H1 (cell line): Measurements from ENCODE around the gene PRRX2. TPM values are rescaled to one million over a fixed set of nuclear protein-coding genes. Genes with fewer than 3 reads are reported as not detected.

ENCODE experiments used
- CTCF ChIA-PET: fragments of 300-600 bp; sonication (Branson Sonifier 250); formaldehyde crosslinking; loops from one replicate; lab custom pipeline; 2021; ENCODE audit not compliant: partially characterized antibody; lab: Charles Lee
- POLR2A ChIA-PET: fragments of 300-600 bp; sonication (Branson Sonifier 250); formaldehyde crosslinking; loops from one replicate; lab custom pipeline; 2021; ENCODE audit warnings: inconsistent platforms; ENCODE audit not compliant: partially characterized antibody; lab: Charles Lee
- DNase-seq, 2 experiments: peaks; one replicate each; pipeline versions ENCODE4 v3.0.0 to v3.0.0-alpha.2; 2010 to 2022; ENCODE audit warnings: low spot score in 2 of 2, low read depth in 1 of 2, mixed read lengths in 1 of 2
- FAIRE-seq: peaks from 2 replicates; lab custom pipeline; 2011; peaks lifted over from hg19 to GRCh38; lab: Jason Lieb, UNC
- H2AFZ ChIP-seq: 2 replicates; pipeline ENCODE4 v1.8.1; 2012; ENCODE audit warnings: low read length, inconsistent platforms
- H2AK5ac ChIP-seq: 2 replicates; pipeline ENCODE4 v1.6.1; 2013; ENCODE audit warnings: low read depth, low read length
- H2BK120ac ChIP-seq: replicated peaks from 2 replicates; pipeline ENCODE3; 2013; ENCODE audit warnings: low read depth, low read length, inconsistent platforms
- H2BK12ac ChIP-seq: 2 replicates; pipeline ENCODE4 v1.6.1; 2013; ENCODE audit warnings: low read depth, low read length
- H2BK15ac ChIP-seq: 2 replicates; pipeline ENCODE4 v1.6.1; 2013; ENCODE audit warnings: low read length
- H2BK20ac ChIP-seq: 2 replicates; pipeline ENCODE4 v1.6.1; 2013; ENCODE audit warnings: low read length
- H2BK5ac ChIP-seq: 2 replicates; pipeline ENCODE4 v1.6.1; 2013; ENCODE audit warnings: low read depth, low read length
- H3K14ac ChIP-seq: 2 replicates; pipeline ENCODE4 v1.6.1; 2013; ENCODE audit warnings: inconsistent platforms; ENCODE audit not compliant: insufficient read length
- H3K18ac ChIP-seq: 2 replicates; pipeline ENCODE4 v1.6.1; 2013; ENCODE audit warnings: low read length; ENCODE audit errors: extremely low read depth
- H3K23ac ChIP-seq: 2 replicates; pipeline ENCODE4 v1.6.1; 2013; ENCODE audit warnings: inconsistent platforms; ENCODE audit not compliant: insufficient read length
- H3K23me2 ChIP-seq: 2 replicates; pipeline ENCODE4 v1.6.1; 2013; ENCODE audit warnings: low read depth, low read length
- H3K27ac ChIP-seq: 2 replicates; pipeline ENCODE4 v1.6.1; 2011; ENCODE audit warnings: low read depth, low read length, inconsistent platforms
- H3K27me3 ChIP-seq, 4 experiments: replicated peaks in 1 of 4; 1 replicate in 1 of 4; 2 replicates in 3 of 4; pipeline versions ENCODE4 v1.6.1 to v1.8.1; 2011 to 2013; ENCODE audit warnings: low read length in 3 of 4, mild to moderate bottlenecking in 3 of 4, inconsistent platforms in 2 of 4, mixed read lengths in 2 of 4, moderate library complexity in 1 of 4; ENCODE audit not compliant: control insufficient read depth in 3 of 4, insufficient read depth in 3 of 4; ENCODE audit errors: extremely low read depth in 1 of 4
- H3K36me3 ChIP-seq, 4 experiments: 2 replicates each; pipeline versions ENCODE4 v1.6.1 to v1.8.1; 2011 to 2013; ENCODE audit warnings: mild to moderate bottlenecking in 4 of 4, low read length in 3 of 4, moderate library complexity in 2 of 4, control low read depth in 1 of 4, inconsistent platforms in 1 of 4; ENCODE audit not compliant: insufficient read depth in 4 of 4, control insufficient read depth in 2 of 4
- H3K4ac ChIP-seq: replicated peaks from 2 replicates; pipeline ENCODE3; 2013; ENCODE audit warnings: low read length, low read depth, mixed read lengths, inconsistent platforms; ENCODE audit not compliant: insufficient read length
- H3K4me1 ChIP-seq, 4 experiments: replicated peaks in 1 of 4; 1 replicate in 1 of 4; 2 replicates in 3 of 4; pipeline versions ENCODE4 v1.6.1 to v1.8.1; 2011 to 2013; ENCODE audit warnings: low read length in 3 of 4, inconsistent platforms in 2 of 4, mixed read lengths in 1 of 4; ENCODE audit not compliant: insufficient read depth in 4 of 4, control insufficient read depth in 3 of 4
- H3K4me2 ChIP-seq, 2 experiments: 2 replicates each; pipeline versions ENCODE4 v1.6.1 to v1.8.1; 2011 to 2013; ENCODE audit warnings: low read depth in 2 of 2, low read length in 2 of 2, control low read depth in 1 of 2, inconsistent platforms in 1 of 2, mild to moderate bottlenecking in 1 of 2; ENCODE audit not compliant: insufficient read depth in 1 of 2
- H3K4me3 ChIP-seq, 4 experiments: fragments of 200-600, 300-600 bp in 1 of 4; sonication (generic), shearing (Covaris generic), sonication (Bioruptor Twin) in 1 of 4; 2 replicates each; pipeline versions ENCODE4 v1.5.1 to v1.8.1; 2011 to 2016; ENCODE audit warnings: low read length in 4 of 4, low read depth in 3 of 4, control low read depth in 2 of 4, inconsistent platforms in 2 of 4, mild to moderate bottlenecking in 2 of 4, mixed read lengths in 1 of 4, moderate library complexity in 1 of 4; ENCODE audit not compliant: insufficient read depth in 2 of 4; ENCODE audit errors: extremely low read depth in 1 of 4
- H3K56ac ChIP-seq: replicated peaks from 2 replicates; pipeline ENCODE3; 2013; ENCODE audit warnings: low read depth, mild to moderate bottlenecking, mixed read lengths, low read length, inconsistent platforms; ENCODE audit not compliant: insufficient read length
- H3K79me1 ChIP-seq: 2 replicates; pipeline ENCODE4 v1.6.1; 2013; ENCODE audit warnings: low read depth, low read length, control low read depth
- H3K79me2 ChIP-seq, 2 experiments: 2 replicates each; pipeline versions ENCODE4 v1.6.1 to v1.8.1; 2012 to 2013; ENCODE audit warnings: low read length in 2 of 2, mild to moderate bottlenecking in 2 of 2, inconsistent platforms in 1 of 2; ENCODE audit not compliant: insufficient read depth in 2 of 2, control insufficient read depth in 1 of 2
- H3K9ac ChIP-seq, 4 experiments: replicated peaks in 1 of 4; 1 replicate in 1 of 4; 2 replicates in 3 of 4; pipeline versions ENCODE4 v1.6.1 to v1.8.1; 2011 to 2013; ENCODE audit warnings: low read depth in 3 of 4, low read length in 3 of 4, control low read depth in 2 of 4, mild to moderate bottlenecking in 2 of 4, moderate library complexity in 2 of 4, inconsistent platforms in 1 of 4; ENCODE audit errors: extremely low read depth in 1 of 4
- H3K9me3 ChIP-seq, 2 experiments: 2 replicates each; pipeline versions ENCODE4 v1.6.1 to v1.8.1; 2012 to 2013; ENCODE audit warnings: mild to moderate bottlenecking in 2 of 2, moderate library complexity in 2 of 2, control low read depth in 1 of 2, inconsistent platforms in 1 of 2, low read depth in 1 of 2, low read length in 1 of 2, mixed read lengths in 1 of 2; ENCODE audit not compliant: insufficient read depth in 2 of 2
- H4K20me1 ChIP-seq, 2 experiments: replicated peaks in 1 of 2; 2 replicates each; pipeline versions ENCODE3 to v1.8.1; 2011 to 2013; ENCODE audit warnings: inconsistent platforms in 2 of 2, low read length in 2 of 2, mild to moderate bottlenecking in 1 of 2; ENCODE audit not compliant: insufficient read depth in 2 of 2, control insufficient read depth in 1 of 2
- H4K5ac ChIP-seq: 2 replicates; pipeline ENCODE4 v1.6.1; 2013; ENCODE audit warnings: low read length, low read depth, mixed read lengths, inconsistent platforms; ENCODE audit not compliant: insufficient read length
- H4K8ac ChIP-seq: 2 replicates; pipeline ENCODE4 v1.8.0; 2013; ENCODE audit warnings: mild to moderate bottlenecking, moderate library complexity, low read length, inconsistent platforms; ENCODE audit not compliant: insufficient read depth; ENCODE audit errors: extremely low read depth
- H4K91ac ChIP-seq: replicated peaks from 2 replicates; pipeline ENCODE3; 2013; ENCODE audit warnings: low read length, mixed read lengths, inconsistent platforms; ENCODE audit not compliant: insufficient read length
- WGBS, 2 experiments: shearing (Covaris generic) in 1 of 2; methylation state at CpG; one replicate each; pipeline versions ENCODE4 v1.1.6 to v1.1.7; 2013 to 2015; ENCODE audit warnings: low lambda C conversion rate in 2 of 2, mixed read lengths in 2 of 2, inconsistent platforms in 1 of 2, low coverage in 1 of 2, missing lambda C conversion rate in 1 of 2; ENCODE audit not compliant: insufficient replicate concordance in 2 of 2, insufficient coverage in 1 of 2, insufficient read length in 1 of 2; ENCODE audit errors: extremely low coverage in 1 of 2, missing lambda C conversion rate in 1 of 2; 5-methylcytosine and 5-hydroxymethylcytosine counted together
- polyA plus RNA-seq, 7 experiments: library from polyadenylated mRNA; depleted of rRNA in 3 of 7; stranded (reverse) in 5 of 7; unstranded in 2 of 7; fragments of >200 nt in 5 of 7; fragments of 200-250 nt in 2 of 7; gene quantifications; 1 replicate in 5 of 7; 2 replicates in 1 of 7; 4 replicates in 1 of 7; pipeline versions ENCODE4 v1.2.1 to v1.2.3, GENCODE V29; 2011 to 2013; ENCODE audit warnings: missing spikeins in 2 of 7, mixed read lengths in 2 of 7
- total RNA-seq: library from RNA; stranded (reverse); fragmentation: NEBNext Ultra II Directional; extraction: Animal tissue kit (Norgen Biotek cat#: 25700); gene quantifications from 2 replicates; pipeline ENCODE4 v1.2.1, GENCODE V29; 2021

PRRX2 gene
- total and polyA plus RNA-seq, 2 of the 8 experiments (the other 6 are each of a cell fraction or from before 2014, with no cell fraction given), result 5.8 to 9.2 TPM

- Histone ChIP-seq H3K9me3 (no peaks in the 10 kb centered on the region), H2AK5ac (no peak overlapping the region), H2BK15ac (no peak overlapping the region), H3K18ac (no peak overlapping the region), H4K91ac (no peak overlapping the region), H3K4ac (no peak overlapping the region), H3K4me1 (no peaks in the 10 kb centered on the region; a peak in 1 of 7 replicates), H3K79me1 (no peaks in the 10 kb centered on the region), H4K8ac (no peak overlapping the region), H2AFZ (no peak overlapping the region), H2BK120ac (no peak overlapping the region), H3K56ac (no peak overlapping the region), H3K23ac (no peak overlapping the region), H2BK20ac (no peak overlapping the region), H3K4me2 (no peak overlapping the region), H3K4me3 (no peak overlapping the region), H3K36me3 (no peaks in the 10 kb centered on the region), H3K27ac (no peak overlapping the region), H3K27me3 (no peaks in the 10 kb centered on the region), H3K14ac (no peak overlapping the region), H2BK12ac (no peak overlapping the region), H3K79me2 (no peaks in the 10 kb centered on the region), H3K23me2 (no peaks in the 10 kb centered on the region; the same call in none of the 2 replicates), H2BK5ac (no peak overlapping the region), H4K5ac (no peak overlapping the region), H4K20me1 (no peaks in the 10 kb centered on the region), H3K9ac (no peak overlapping the region)
- FAIRE-seq (no peak), DNase-seq (no peak)
- POLR2A ChIA-PET, result interaction anchor here (0.7 kb wide), 1 partner anchor 92 kb away, joined by 3 read pairs; no protein-coding TSS in a partner anchor
- CTCF ChIA-PET, result interaction anchor here (1.2 to 1.3 kb wide), 2 partner anchors 51 to 52 kb away, joined by 5 to 6 read pairs; no protein-coding TSS in a partner anchor
- 54% methylated on average over 5 of the region's 6 CpGs; no CpG with 5 or more reads in 1 of the 2 experiments for WGBS, 2 experiments
Observed at GRCh38 chr9:129731477-129732085, 66.1 kb downstream of the PRRX2 start.
